ENCODE data around the gene ULK4.

ULK4 gene

DNA sequence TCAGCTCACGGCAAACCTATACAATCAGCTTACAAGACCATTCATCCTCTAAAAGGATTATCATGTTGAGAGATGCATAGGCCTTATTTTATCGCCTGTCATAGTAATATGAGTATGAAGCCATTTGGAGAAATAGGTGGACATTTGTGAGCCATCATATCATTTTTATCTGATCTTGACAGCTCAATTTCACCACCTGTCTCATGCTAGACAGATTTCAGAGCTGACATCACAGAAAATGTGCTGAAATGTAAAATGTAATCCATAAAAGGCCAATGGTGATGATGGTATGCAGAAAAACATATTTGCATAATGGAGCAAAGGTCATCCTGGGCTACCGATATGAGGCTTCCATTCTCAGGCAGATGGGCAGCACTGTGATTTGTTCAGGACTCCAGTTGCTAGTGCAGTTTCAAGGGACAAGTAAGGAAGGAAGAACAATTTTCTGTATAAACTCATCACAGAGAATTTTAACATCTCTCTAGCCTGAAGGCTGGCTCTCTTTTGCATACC, 221.5 kb downstream of the ULK4 start:
- H3K4me2 ChIP-seq (ENCODE audit: insufficient read depth, low read length), result no peak overlapping the region
- H3K4me3 ChIP-seq (ENCODE audit: low read depth in 1 of 2, low read length in 2 of 2), result no peak overlapping the region
- no peak overlapping the region for H2AFZ ChIP-seq (ENCODE audit: low read depth, low read length)
- DNase-seq (no peak), ATAC-seq (ENCODE audit: insufficient read depth, low read depth) (no peak)
- H3K27me3 ChIP-seq (ENCODE audit: insufficient read depth, low read length, poor library complexity), result no peaks in the 10 kb centered on the region
- no peaks in the 10 kb centered on the region for H3K4me1 ChIP-seq (ENCODE audit: insufficient read depth, low read length)
- H3K27ac ChIP-seq (ENCODE audit: low read length), result no peak overlapping the region
- H3K9me3 ChIP-seq (ENCODE audit: insufficient read depth, low read length, severe bottlenecking), result no peaks in the 10 kb centered on the region
- TF ChIP-seq EZH2 (IDR thresholded peaks at IDR 0.05; ENCODE audit: borderline replicate concordance, low read depth, low read length, severe bottlenecking), result no peak
- TF ChIP-seq, protein P1, sequence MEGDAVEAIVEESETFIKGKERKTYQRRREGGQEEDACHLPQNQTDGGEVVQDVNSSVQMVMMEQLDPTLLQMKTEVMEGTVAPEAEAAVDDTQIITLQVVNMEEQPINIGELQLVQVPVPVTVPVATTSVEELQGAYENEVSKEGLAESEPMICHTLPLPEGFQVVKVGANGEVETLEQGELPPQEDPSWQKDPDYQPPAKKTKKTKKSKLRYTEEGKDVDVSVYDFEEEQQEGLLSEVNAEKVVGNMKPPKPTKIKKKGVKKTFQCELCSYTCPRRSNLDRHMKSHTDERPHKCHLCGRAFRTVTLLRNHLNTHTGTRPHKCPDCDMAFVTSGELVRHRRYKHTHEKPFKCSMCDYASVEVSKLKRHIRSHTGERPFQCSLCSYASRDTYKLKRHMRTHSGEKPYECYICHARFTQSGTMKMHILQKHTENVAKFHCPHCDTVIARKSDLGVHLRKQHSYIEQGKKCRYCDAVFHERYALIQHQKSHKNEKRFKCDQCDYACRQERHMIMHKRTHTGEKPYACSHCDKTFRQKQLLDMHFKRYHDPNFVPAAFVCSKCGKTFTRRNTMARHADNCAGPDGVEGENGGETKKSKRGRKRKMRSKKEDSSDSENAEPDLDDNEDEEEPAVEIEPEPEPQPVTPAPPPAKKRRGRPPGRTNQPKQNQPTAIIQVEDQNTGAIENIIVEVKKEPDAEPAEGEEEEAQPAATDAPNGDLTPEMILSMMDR (IDR thresholded peaks at IDR 0.05; ENCODE audit: borderline replicate concordance, extremely low read depth, low read length, poor library complexity, severe bottlenecking), result no peak
- H3K9ac ChIP-seq (ENCODE audit: low read depth, low read length), result no peak overlapping the region
- H4K20me1 ChIP-seq (ENCODE audit: insufficient read depth, low read length), result no peaks in the 10 kb centered on the region
- no peaks in the 10 kb centered on the region for H3K79me2 ChIP-seq (ENCODE audit: insufficient read depth, low read length)
- H3K36me3 ChIP-seq (ENCODE audit: insufficient read depth, low read length), result no peaks in the 10 kb centered on the region

DNA sequence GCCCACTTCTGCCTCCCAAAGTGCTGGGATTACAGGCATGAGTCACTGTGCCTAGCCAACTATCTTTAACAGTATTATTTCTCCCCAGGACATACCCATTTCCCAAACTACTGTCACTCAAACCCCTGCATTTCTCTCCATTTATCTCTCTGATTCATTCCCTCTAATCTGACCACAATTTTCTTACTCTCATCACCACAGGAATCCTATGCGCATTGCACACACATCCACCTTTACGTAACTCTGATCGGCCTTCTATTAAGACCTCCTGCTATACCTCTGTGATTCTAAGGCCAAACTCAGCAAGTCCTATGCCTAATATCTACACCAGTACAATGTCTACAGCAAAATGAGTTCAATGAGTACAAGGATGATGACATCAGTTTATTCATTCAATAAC, 235.0 kb downstream of the ULK4 start:
- Histone ChIP-seq H3K4me3 (ENCODE audit: low read depth in 1 of 2, low read length in 2 of 2) (no peak overlapping the region), H3K27me3 (ENCODE audit: insufficient read depth, low read length, poor library complexity) (no peaks in the 10 kb centered on the region), H4K20me1 (ENCODE audit: insufficient read depth, low read length) (no peaks in the 10 kb centered on the region), H3K4me1 (ENCODE audit: insufficient read depth, low read length) (no peaks in the 10 kb centered on the region), H3K36me3 (ENCODE audit: insufficient read depth, low read length) (no peaks in the 10 kb centered on the region), H3K9ac (ENCODE audit: low read depth, low read length) (no peak overlapping the region), H3K9me3 (ENCODE audit: insufficient read depth, low read length, severe bottlenecking) (peaks cover 3% of the 10 kb centered on the region), H3K27ac (ENCODE audit: low read length) (no peak overlapping the region), H3K4me2 (ENCODE audit: insufficient read depth, low read length) (no peak overlapping the region), H2AFZ (ENCODE audit: low read depth, low read length) (no peak overlapping the region), H3K79me2 (ENCODE audit: insufficient read depth, low read length) (no peaks in the 10 kb centered on the region)
- ATAC-seq (ENCODE audit: insufficient read depth, low read depth) (no peak), DNase-seq (no peak)
- TF ChIP-seq EZH2 (IDR thresholded peaks at IDR 0.05; ENCODE audit: borderline replicate concordance, low read depth, low read length, severe bottlenecking), result no peak
- TF ChIP-seq, protein P1 (IDR thresholded peaks at IDR 0.05; ENCODE audit: borderline replicate concordance, extremely low read depth, low read length, poor library complexity, severe bottlenecking), result no peak

DNA sequence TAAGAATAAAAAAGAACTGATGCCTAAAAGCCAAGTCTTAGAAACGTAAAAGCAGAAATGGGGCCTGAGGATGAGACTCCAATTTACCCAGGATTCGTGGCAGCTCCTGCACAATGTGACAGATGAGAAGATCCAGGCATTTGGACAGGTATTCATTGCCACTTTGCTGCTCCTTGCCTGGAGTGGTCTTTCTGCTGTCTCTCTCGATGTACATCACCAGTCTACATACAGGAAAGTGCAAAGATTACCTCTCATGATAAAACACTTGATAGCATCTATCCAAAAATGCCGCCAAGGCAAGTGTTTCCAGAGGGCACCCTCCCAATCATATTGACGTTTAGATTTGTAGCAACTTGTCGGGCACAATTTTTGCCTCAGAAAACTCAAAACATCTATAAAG, 244.3 kb downstream of the ULK4 start:
- no peaks in the 10 kb centered on the region for H3K36me3 ChIP-seq (ENCODE audit: insufficient read depth, low read length)
- H3K4me3 ChIP-seq (ENCODE audit: low read depth in 1 of 2, low read length in 2 of 2), result no peak overlapping the region
- TF ChIP-seq, protein P1 (IDR thresholded peaks at IDR 0.05; ENCODE audit: borderline replicate concordance, extremely low read depth, low read length, poor library complexity, severe bottlenecking), result no peak
- no peak for TF ChIP-seq EZH2 (IDR thresholded peaks at IDR 0.05; ENCODE audit: borderline replicate concordance, low read depth, low read length, severe bottlenecking)
- H3K27ac ChIP-seq (ENCODE audit: low read length), result no peak overlapping the region
- H3K79me2 ChIP-seq (ENCODE audit: insufficient read depth, low read length), result no peaks in the 10 kb centered on the region
- no peaks in the 10 kb centered on the region for H3K4me1 ChIP-seq (ENCODE audit: insufficient read depth, low read length)
- ATAC-seq (ENCODE audit: insufficient read depth, low read depth) (no peak), DNase-seq (no peak)
- no peaks in the 10 kb centered on the region for H3K27me3 ChIP-seq (ENCODE audit: insufficient read depth, low read length, poor library complexity)
- H4K20me1 ChIP-seq (ENCODE audit: insufficient read depth, low read length), result no peaks in the 10 kb centered on the region
- H2AFZ ChIP-seq (ENCODE audit: low read depth, low read length), result no peak overlapping the region
- H3K9ac ChIP-seq (ENCODE audit: low read depth, low read length), result no peak overlapping the region
- H3K4me2 ChIP-seq (ENCODE audit: insufficient read depth, low read length), result no peak overlapping the region
- no peaks in the 10 kb centered on the region for H3K9me3 ChIP-seq (ENCODE audit: insufficient read depth, low read length, severe bottlenecking)

DNA sequence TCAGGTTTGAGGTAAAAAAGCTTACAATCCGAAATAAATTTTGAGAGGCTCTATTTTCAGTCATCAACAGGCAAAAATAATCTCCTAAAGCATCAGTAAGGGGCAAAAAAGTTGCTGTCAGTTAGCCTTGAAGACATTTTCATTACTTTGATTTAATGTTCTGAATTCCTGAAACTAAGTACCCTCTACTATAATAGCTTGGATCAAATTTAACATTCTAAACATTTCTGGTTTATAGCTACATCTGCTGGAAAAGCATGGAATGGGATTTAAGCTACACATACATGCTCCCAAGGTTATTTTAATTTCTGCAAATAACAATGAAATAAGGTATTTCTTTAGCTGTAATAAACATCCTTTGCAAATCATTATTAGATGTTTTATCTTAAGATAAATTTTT, 245.4 kb downstream of the ULK4 start:
- Histone ChIP-seq H3K4me2 (ENCODE audit: insufficient read depth, low read length) (no peak overlapping the region), H3K27me3 (ENCODE audit: insufficient read depth, low read length, poor library complexity) (no peaks in the 10 kb centered on the region), H2AFZ (ENCODE audit: low read depth, low read length) (no peak overlapping the region), H3K4me3 (ENCODE audit: low read depth in 1 of 2, low read length in 2 of 2) (no peak overlapping the region), H3K4me1 (ENCODE audit: insufficient read depth, low read length) (no peaks in the 10 kb centered on the region), H4K20me1 (ENCODE audit: insufficient read depth, low read length) (no peaks in the 10 kb centered on the region), H3K27ac (ENCODE audit: low read length) (no peak overlapping the region), H3K9ac (ENCODE audit: low read depth, low read length) (no peak overlapping the region), H3K79me2 (ENCODE audit: insufficient read depth, low read length) (no peaks in the 10 kb centered on the region), H3K36me3 (ENCODE audit: insufficient read depth, low read length) (no peaks in the 10 kb centered on the region), H3K9me3 (ENCODE audit: insufficient read depth, low read length, severe bottlenecking) (no peaks in the 10 kb centered on the region)
- DNase-seq (no peak), ATAC-seq (ENCODE audit: insufficient read depth, low read depth) (no peak)
- TF ChIP-seq, protein P1 (IDR thresholded peaks at IDR 0.05; ENCODE audit: borderline replicate concordance, extremely low read depth, low read length, poor library complexity, severe bottlenecking), result no peak
- no peak for TF ChIP-seq EZH2 (IDR thresholded peaks at IDR 0.05; ENCODE audit: borderline replicate concordance, low read depth, low read length, severe bottlenecking)

Measured in DND-41 (cell line).